Stimulated activated CD4-positive, alpha-beta T cell treated with anti-CD3 and anti-CD28 coated beads, Interleukin-12 subunit alpha, Interleukin-12 subunit beta, amount 100 ng/mL, for 4 hours (primary cell): ENCODE measurements around the gene LHX1.

ENCODE experiments used
- DNase-seq: peaks from one replicate; pipeline ENCODE4 v3.0.0-alpha.2; 2020

Gene LHX1

DNA sequence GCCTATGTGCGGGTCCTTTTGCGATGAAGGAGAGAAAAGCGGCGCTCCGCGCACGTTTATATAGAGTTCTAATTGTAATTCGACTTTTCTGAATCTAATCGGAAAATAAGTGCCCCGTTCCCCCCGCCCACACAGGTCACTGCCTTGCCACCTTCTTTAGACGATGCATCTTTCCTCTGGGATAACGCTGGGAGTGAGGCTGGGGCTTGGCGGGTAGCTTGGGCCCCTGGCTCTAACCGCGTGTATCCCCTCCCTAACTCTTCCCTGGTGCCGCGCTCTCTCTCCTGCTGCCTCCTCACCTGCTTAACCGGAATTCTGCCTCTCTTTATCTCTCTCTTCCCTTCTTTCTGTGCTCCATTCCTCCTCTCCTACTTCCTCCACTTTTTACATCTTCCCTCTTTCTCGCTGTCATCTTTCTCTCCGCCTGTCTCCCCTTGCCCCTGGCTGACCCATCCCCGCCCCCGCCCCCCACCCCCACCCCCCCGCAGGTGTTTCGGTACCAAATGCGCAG, 2.6 kb downstream of the LHX1 start:
- DNase-seq, result no peak

DNA sequence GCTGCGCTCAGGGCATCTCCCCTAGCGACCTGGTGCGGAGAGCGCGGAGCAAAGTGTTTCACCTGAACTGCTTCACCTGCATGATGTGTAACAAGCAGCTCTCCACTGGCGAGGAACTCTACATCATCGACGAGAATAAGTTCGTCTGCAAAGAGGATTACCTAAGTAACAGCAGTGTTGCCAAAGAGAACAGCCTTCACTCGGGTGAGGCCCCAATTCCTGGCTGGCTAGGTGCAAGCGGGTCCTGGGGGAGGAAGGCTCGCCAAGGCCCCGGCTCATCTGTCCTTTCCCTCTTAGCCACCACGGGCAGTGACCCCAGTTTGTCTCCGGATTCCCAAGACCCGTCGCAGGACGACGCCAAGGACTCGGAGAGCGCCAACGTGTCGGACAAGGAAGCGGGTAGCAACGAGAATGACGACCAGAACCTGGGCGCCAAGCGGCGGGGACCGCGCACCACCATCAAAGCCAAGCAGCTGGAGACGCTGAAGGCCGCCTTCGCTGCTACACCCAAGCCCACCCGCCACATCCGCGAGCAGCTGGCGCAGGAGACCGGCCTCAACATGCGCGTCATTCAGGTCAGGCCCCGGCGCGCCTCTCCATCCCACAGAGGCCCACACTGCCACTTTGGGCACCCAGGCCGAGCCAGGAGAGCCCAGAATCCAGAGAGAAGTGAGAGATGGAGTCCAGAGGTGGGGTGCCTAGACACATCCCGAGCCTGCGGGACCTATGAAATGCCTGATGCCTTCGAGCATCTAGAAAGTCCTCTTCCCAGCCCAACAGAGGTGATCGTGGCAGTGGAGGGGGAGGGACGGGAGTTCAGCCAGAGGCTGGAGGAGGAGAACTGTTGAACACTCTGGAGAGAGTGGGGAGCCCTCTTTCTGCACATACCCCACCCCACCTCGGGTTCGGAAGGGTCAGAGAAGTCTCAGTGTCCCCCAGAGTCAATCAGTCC, 3.3 kb downstream of the LHX1 start:
- DNase-seq, result no peak

GRCh38 chr17:36941265-36942010, 4.2 kb downstream of the LHX1 start:
- no peak for DNase-seq

GRCh38 chr17:36942019-36942599, 4.8 kb downstream of the LHX1 start:
- no peak for DNase-seq

GRCh38 chr17:36942631-36943125, 5.4 kb downstream of the LHX1 start:
- no peak for DNase-seq

DNA sequence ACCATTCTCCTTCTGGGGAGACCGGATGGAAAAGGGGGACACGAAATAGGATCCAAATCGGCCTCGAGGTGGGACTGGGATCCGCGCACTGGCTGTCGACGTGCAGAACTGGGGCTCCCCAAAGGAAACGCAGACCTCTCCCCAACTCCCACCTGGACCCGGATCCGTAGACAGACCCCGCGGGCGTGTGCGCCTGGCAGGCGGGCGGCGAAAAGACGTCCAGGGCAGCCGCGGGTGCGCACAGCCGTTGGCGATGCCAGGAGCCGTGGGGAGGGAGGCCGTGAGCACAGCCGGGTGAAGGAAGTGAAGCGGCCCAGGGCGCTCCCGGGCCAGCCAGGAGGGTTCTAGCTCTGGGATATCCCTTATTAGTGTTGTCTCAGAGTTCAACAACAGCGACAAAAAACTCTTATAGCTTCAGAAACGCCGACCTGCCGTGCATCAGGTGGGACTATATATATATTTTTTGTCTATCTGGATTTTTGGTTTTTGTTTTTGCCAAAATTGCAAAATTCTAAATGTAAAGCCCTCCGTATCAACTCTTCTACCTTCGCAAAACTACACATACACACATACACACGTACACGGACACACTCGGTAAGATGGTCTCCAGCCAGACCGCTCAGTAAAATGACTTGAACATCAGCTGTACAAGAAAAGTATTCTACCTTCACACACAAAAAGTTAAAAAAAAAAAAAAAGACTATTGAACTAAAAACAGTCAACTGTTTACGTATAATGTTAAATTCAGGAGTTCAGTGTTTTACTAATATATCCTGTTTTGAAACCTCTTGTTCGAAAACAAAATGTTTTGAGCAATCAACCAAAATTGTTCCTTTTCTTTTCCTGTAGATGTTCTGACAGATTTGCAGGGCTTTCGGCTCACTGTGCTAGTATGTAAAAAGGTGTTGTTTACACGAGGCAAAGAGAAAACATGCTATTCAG, 6.2 kb downstream of the LHX1 start:
- DNase-seq, result no peak

DNA sequence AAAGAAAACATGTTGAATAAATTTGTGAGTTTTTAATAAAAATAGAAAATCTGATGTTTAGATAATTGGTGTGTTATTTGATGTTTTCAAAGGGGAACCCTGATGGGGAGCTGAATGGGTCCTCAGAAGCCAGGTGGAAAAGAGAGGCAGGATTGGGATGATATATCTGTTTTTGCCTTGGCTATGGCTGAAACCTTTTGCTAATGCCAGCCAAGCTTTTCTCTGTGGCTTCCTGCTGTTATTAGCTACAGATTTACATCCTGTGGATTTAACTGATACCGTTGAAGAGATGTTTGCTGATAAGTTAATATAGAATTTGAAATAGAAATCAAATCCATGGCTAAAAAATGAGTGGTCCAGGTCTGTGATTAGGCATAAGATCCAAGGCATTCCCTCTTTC, 7.3 kb downstream of the LHX1 start:
- no peak for DNase-seq

GRCh38 chr17:36945140-36945539, 7.9 kb downstream of the LHX1 start:
- no peak for DNase-seq

- DNase-seq, result no peak
Measured at GRCh38 chr17:36945959-36946725, 8.9 kb downstream of the LHX1 start.

- DNase-seq, result no peak
Measured at GRCh38 chr17:36946726-36947091, 9.4 kb downstream of the LHX1 start.

DNA sequence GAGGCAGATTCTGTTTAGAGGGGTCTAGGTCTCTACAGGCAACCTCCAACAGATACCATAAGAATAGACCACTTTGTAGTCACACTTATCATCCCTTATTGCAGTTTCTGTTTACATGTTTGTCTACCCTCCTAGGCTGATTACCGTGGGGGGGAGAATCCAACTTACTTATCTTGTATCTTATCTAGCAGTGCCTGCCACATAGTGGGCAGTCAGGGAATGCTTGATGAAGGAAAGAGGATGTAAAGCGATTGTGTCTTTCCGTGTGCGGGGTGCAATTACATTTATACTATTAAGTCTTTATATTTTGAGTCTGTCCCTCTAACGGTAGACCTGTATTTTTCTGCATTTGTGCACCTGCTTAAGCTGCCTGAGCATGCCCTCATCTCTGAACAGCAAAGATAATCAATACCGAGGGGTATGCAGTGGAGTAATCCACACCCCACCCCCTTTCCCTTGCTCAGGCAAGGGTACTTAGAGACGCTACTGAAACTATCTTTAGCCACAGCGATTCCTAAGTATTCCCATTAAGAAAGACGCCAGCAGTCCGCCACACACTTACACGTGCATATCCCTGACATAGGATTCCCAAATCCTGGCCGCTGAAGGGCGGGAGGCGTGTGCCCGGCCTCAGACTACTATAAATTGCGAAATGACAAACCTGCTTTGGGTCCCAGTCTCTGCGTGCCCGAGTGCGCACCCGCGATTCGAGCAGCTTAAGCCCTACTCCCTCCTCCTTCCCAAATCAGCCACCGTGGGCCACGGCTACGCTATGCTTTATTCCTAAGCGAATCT, 10.8 kb downstream of the LHX1 start:
- no peak for DNase-seq

- peak; percentile 97 for DNase-seq
Measured at GRCh38 chr17:36948717-36949460, 11.6 kb downstream of the LHX1 start, which contains the start of gene AATF. TSS of gene AATF (plus strand) at chr17:36948954. CDS start at chr17:36949126, 172 bp downstream.

- DNase-seq, result no peak
Measured at GRCh38 chr17:36949461-36949927, 12.2 kb downstream of the LHX1 start.

DNA sequence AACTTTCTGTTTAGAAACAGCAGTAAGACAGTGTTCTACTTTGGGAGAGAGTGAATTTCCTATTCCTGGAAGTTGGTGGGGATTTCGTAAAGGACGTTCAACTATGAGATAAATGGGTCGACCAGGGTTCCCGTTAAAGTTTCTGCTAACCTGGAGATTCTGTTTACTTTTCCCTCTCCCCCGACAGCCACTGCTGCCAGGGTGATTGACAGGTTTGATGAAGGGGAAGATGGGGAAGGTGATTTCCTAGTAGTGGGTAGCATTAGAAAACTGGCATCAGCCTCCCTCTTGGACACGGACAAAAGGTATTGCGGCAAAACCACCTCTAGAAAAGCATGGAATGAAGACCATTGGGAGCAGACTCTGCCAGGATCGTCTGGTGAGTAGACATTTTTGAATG, 12.8 kb downstream of the LHX1 start:
- DNase-seq, result no peak

DNA sequence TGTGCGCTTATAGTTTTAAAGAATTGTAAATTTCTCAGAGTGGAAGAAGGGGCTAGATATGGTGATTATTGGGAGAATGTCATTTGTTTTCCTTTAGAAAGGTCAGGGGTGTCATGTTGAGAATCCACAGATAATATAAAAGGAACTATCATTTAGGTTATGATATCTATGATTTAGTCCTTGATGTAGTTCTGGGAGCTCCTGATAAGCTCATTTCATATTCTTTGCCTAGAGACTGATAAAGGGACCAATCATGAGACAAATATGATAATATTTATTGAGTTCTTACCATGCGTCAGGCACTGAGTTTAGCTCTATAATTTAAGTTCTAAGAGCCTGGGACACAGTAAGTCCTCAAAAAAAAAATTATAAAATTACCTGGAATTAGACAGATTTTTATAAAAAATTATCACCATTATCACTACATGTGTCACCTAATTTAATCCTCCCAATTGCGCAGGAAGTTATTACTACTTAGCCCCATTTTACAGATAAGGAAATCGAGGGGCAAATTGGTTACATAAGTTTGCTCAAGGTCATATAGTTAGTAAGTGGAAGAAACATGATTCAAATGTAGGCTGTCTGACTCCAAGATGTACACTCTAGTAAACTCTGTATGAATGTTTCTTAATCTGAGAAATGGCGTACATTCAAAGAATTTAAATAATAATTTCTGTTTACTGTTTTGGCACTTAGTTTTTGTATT, 14.0 kb downstream of the LHX1 start:
- no peak for DNase-seq

DNA sequence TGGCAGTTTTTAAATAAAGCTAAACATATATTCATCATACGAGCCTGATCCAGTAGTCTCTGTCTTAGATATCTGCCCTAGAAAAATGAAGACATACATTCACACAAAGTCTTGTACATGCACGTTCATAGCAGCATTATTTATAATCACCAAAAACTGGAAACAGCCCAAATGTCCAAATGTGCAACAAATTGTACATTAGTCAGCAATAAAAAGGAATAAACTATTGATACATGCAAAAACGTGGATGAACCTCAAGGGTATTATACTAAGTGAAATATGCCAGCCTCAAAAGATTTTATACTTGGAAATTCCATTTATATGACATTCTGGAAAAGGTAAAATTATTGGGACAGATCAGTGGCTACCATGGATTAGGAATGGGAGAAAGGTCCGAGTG, 34.2 kb downstream of the LHX1 start:
- DNase-seq, result no peak

GRCh38 chr17:36972186-36972700, 35.0 kb downstream of the LHX1 start:
- DNase-seq, result no peak

DNA sequence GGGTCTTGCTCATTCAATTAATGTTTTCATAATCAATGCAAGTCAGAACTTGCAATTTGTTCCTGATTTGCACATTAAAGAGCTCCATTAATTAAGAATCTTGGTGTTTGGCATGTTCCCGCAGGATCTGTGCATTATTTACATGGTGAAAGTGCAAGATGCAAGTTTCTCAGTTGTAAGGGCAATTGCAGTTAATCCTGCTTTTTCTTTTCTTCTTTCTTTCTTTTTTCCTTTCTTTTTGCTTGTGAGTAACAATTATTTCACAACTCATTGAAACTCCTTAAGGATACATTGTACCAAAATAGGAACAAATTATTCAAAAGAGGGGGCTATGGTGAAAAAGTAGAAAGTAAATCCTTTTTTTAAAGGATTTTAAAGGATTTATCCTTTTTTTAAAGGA, 35.6 kb downstream of the LHX1 start:
- DNase-seq, result no peak
